ENCODE results near the gene DTX2. TPM values are rescaled to one million over a fixed set of nuclear protein-coding genes. Genes with fewer than 3 reads are reported as not detected.

Gene DTX2
- total RNA-seq, 1 experiment from 2014 or later, result 27.0 TPM

DNA sequence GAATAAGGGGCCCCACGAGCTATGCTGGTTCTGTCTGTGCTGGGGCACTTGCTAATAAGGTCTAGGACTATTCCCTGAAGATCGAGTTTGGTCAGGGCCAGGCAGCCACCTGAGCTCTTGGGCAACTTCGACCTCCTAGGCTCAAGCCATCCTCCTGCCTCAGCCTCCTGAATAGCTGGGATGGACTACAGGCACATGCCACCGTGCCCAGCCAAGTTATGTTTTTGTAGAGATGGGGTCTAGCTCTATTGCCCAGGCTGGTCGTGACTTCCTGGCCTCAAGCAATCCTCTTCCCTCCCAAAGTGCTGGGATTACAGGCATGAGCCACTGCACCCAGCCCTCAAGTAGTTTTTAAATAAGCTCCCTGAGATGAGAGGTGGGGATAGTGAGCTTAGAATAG lies 33.9 kb upstream of the DTX2 start:
- Histone ChIP-seq H3K9me2 (replicated peaks; ENCODE audit: low read length) (no peaks in the 10 kb centered on the region), H3F3A (ENCODE audit: low read length, unreplicated experiment) (no peaks in the 10 kb centered on the region), H3K9me3 (ENCODE audit: low read length) (no peaks in the 10 kb centered on the region), H3K27ac (ENCODE audit: low read length) (no peak overlapping the region), H3K79me2 (ENCODE audit: low read length) (no peaks in the 10 kb centered on the region), H3K36me3 (ENCODE audit: low read depth, low read length) (no peaks in the 10 kb centered on the region), H3K4me3 (ENCODE audit: low read length) (no peak overlapping the region), H3K4me2 (ENCODE audit: low read length) (no peak overlapping the region), H3K9ac (ENCODE audit: low read length) (no peak overlapping the region), H3K4me1 (ENCODE audit: insufficient read depth, low read length) (peaks cover 11% of the 10 kb centered on the region), H3K27me3 (ENCODE audit: low read length) (no peaks in the 10 kb centered on the region), H2AFZ (ENCODE audit: low read length) (no peak overlapping the region), H4K20me1 (ENCODE audit: low read length) (no peaks in the 10 kb centered on the region)
- CTCF ChIA-PET, result no interaction called here
- POLR2A ChIA-PET (ENCODE audit: unreplicated experiment), result no interaction called here
- intact Hi-C loops (cut with micrococcal nuclease), result no loop called here
- DNase-seq, result no peak
- TF ChIP-seq EZH2 (IDR thresholded peaks at IDR 0.05; ENCODE audit: low read length, unreplicated experiment) (no peak), EZH2phosphoT487 (IDR thresholded peaks at IDR 0.05; ENCODE audit: borderline replicate concordance, low read length) (no peak)
- TF ChIP-seq, protein P1, sequence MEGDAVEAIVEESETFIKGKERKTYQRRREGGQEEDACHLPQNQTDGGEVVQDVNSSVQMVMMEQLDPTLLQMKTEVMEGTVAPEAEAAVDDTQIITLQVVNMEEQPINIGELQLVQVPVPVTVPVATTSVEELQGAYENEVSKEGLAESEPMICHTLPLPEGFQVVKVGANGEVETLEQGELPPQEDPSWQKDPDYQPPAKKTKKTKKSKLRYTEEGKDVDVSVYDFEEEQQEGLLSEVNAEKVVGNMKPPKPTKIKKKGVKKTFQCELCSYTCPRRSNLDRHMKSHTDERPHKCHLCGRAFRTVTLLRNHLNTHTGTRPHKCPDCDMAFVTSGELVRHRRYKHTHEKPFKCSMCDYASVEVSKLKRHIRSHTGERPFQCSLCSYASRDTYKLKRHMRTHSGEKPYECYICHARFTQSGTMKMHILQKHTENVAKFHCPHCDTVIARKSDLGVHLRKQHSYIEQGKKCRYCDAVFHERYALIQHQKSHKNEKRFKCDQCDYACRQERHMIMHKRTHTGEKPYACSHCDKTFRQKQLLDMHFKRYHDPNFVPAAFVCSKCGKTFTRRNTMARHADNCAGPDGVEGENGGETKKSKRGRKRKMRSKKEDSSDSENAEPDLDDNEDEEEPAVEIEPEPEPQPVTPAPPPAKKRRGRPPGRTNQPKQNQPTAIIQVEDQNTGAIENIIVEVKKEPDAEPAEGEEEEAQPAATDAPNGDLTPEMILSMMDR (conservative IDR thresholded peaks at IDR 0.05; ENCODE audit: low read depth, low read length), result no peak
- ATAC-seq, result no peak
- no TSS peak for BruUV-seq (replicated peaks)

DNA sequence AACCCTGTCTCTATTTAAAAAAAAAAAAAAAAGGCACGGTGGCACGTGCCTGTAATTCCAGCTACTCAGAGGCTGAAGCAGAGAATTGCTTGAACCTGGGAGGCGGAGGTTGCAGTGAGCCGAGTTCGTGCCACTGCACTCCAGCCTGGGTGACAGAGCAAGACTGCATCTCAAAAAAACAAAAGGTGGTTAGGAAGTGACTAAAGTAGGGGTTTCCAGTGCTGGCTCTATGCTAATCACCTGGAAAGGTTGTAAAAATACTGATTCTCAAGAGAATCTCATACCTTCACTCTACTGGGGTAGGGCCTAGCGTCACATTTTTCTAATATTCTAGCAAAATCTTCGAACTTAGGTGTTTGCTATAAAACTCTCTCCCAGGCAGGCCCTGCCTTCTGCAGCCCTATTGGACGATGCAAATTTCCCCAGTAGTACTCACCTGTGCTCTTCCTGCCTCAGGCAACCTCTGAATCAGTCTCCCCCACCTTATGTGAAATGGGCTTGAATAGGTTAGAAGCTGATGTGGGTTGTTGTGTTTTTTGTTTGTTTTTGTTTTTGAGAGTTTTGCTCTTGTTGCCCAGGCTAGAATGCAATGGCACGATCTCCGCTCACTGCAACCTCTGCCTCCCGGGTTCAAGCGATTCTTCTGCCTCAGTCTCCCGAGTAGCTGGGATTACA lies 33.2 kb upstream of the DTX2 start:
- Histone ChIP-seq H3K4me1 (ENCODE audit: insufficient read depth, low read length) (peaks cover 7% of the 10 kb centered on the region), H4K20me1 (ENCODE audit: low read length) (no peaks in the 10 kb centered on the region), H2AFZ (ENCODE audit: low read length) (no peak overlapping the region), H3K9me3 (ENCODE audit: low read length) (no peaks in the 10 kb centered on the region), H3K79me2 (ENCODE audit: low read length) (no peaks in the 10 kb centered on the region), H3K9me2 (replicated peaks; ENCODE audit: low read length) (no peaks in the 10 kb centered on the region), H3K27me3 (ENCODE audit: low read length) (no peaks in the 10 kb centered on the region), H3K36me3 (ENCODE audit: low read depth, low read length) (no peaks in the 10 kb centered on the region), H3K27ac (ENCODE audit: low read length) (no peak overlapping the region), H3F3A (ENCODE audit: low read length, unreplicated experiment) (no peaks in the 10 kb centered on the region), H3K4me3 (ENCODE audit: low read length) (no peak overlapping the region), H3K9ac (ENCODE audit: low read length) (no peak overlapping the region), H3K4me2 (ENCODE audit: low read length) (no peak overlapping the region)
- ChIA-PET CTCF (no interaction called here), POLR2A (ENCODE audit: unreplicated experiment) (no interaction called here)
- no TSS peak for BruUV-seq (replicated peaks)
- TF ChIP-seq, protein P1 (conservative IDR thresholded peaks at IDR 0.05; ENCODE audit: low read depth, low read length), result no peak
- TF ChIP-seq EZH2 (IDR thresholded peaks at IDR 0.05; ENCODE audit: low read length, unreplicated experiment) (no peak), EZH2phosphoT487 (IDR thresholded peaks at IDR 0.05; ENCODE audit: borderline replicate concordance, low read length) (no peak)
- intact Hi-C loops (cut with micrococcal nuclease), result no loop called here
- DNase-seq, result no peak
- ATAC-seq, result no peak
